ENCODE results near the gene DENND5A. TPM values are rescaled to one million over a fixed set of nuclear protein-coding genes. Genes with fewer than 3 reads are reported as not detected.

Gene DENND5A
- total RNA-seq, 1 experiment from 2014 or later, result 37.7 TPM

DNA sequence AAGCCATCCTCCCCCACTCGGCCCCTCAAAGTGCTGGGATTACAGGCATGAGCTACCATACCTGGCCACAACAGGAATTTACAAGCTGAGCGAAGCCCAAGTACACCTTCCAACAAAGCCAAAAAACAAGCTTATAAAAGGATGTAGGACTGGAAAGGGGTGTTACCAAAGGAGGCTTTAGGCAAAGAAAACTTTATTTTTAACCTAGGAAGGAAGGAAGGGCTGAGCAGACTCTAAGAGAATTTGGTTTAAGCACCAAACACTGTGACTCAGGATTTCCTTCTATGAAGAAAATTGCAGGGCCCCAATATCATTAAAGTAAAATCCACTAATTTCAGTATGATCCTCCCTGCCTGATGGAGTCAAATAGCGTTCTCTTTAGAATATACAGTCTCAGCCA lies 12.1 kb downstream of the DENND5A start:
- ATAC-seq, result no peak
- Histone ChIP-seq H3K9me3 (ENCODE audit: low read length) (no peaks in the 10 kb centered on the region), H3K36me3 (ENCODE audit: low read depth, low read length) (no peaks in the 10 kb centered on the region), H3K27me3 (ENCODE audit: low read length) (no peaks in the 10 kb centered on the region), H3F3A (ENCODE audit: low read length, unreplicated experiment) (no peaks in the 10 kb centered on the region), H3K4me1 (ENCODE audit: insufficient read depth, low read length) (peaks cover 5% of the 10 kb centered on the region; the same call in 1 of the 2 replicates), H2AFZ (ENCODE audit: low read length) (no peak overlapping the region), H3K79me2 (ENCODE audit: low read length) (peaks cover 44% of the 10 kb centered on the region), H3K9me2 (replicated peaks; ENCODE audit: low read length) (no peaks in the 10 kb centered on the region), H4K20me1 (ENCODE audit: low read length) (no peaks in the 10 kb centered on the region), H3K9ac (ENCODE audit: low read length) (no peak overlapping the region), H3K4me3 (ENCODE audit: low read length) (no peak overlapping the region), H3K27ac (ENCODE audit: low read length) (no peak overlapping the region), H3K4me2 (ENCODE audit: low read length) (no peak overlapping the region)
- ChIA-PET POLR2A (ENCODE audit: unreplicated experiment) (no interaction called here), CTCF (no interaction called here)
- TF ChIP-seq EZH2 (IDR thresholded peaks at IDR 0.05; ENCODE audit: low read length, unreplicated experiment) (no peak), CTCF (conservative IDR thresholded peaks at IDR 0.05; ENCODE audit: low read depth, low read length) (no peak), EZH2phosphoT487 (IDR thresholded peaks at IDR 0.05; ENCODE audit: borderline replicate concordance, low read length) (no peak)
- no TSS peak for BruUV-seq (replicated peaks)
- DNase-seq, result no peak
- intact Hi-C loops (cut with micrococcal nuclease), result no loop called here

DNA sequence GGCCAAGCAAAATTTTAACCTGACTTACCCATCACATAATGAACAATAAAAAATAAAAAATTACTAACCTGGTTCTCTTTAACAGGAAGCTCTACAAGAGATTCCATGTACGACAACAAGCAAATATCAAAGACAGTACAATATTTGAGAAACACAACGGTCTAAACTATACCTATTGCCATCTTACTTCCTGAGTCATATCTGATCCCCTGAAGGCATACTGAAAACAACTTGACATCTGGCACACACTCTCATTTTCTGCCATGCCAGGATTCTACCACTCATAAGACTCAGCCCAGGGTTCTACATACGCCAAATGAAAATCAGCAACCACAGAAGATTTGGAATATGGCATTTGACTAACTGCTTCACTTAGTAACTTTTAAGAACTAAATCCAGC lies 13.8 kb downstream of the DENND5A start:
- H4K20me1 ChIP-seq (ENCODE audit: low read length), result no peaks in the 10 kb centered on the region
- H3K27me3 ChIP-seq (ENCODE audit: low read length), result no peaks in the 10 kb centered on the region
- DNase-seq (peak; percentile 22), ATAC-seq (no peak)
- intact Hi-C loops (cut with micrococcal nuclease), result no loop called here
- H3K4me3 ChIP-seq (ENCODE audit: low read length), result no peak overlapping the region
- ChIA-PET POLR2A (ENCODE audit: unreplicated experiment) (no interaction called here), CTCF (interaction anchor here (0.7 kb wide), 1 partner anchor 81 kb away, joined by 5 read pairs; no protein-coding TSS in a partner anchor)
- H3K36me3 ChIP-seq (ENCODE audit: low read depth, low read length), result no peaks in the 10 kb centered on the region
- no peaks in the 10 kb centered on the region for H3K9me2 ChIP-seq (replicated peaks; ENCODE audit: low read length)
- H3F3A ChIP-seq (ENCODE audit: low read length, unreplicated experiment), result no peaks in the 10 kb centered on the region
- H3K27ac ChIP-seq (ENCODE audit: low read length), result no peak overlapping the region
- H3K9me3 ChIP-seq (ENCODE audit: low read length), result no peaks in the 10 kb centered on the region
- no peak overlapping the region for H3K9ac ChIP-seq (ENCODE audit: low read length)
- H3K79me2 ChIP-seq (ENCODE audit: low read length), result peaks cover 53% of the 10 kb centered on the region
- no peak overlapping the region for H3K4me2 ChIP-seq (ENCODE audit: low read length)
- peaks cover 5% of the 10 kb centered on the region; the same call in 1 of the 2 replicates for H3K4me1 ChIP-seq (ENCODE audit: insufficient read depth, low read length)
- no peak overlapping the region for H2AFZ ChIP-seq (ENCODE audit: low read length)
- no peak for TF ChIP-seq EZH2phosphoT487 (IDR thresholded peaks at IDR 0.05; ENCODE audit: borderline replicate concordance, low read length)
- TF ChIP-seq CTCF (conservative IDR thresholded peaks at IDR 0.05; ENCODE audit: low read depth, low read length), result no peak
- TF ChIP-seq EZH2 (IDR thresholded peaks at IDR 0.05; ENCODE audit: low read length, unreplicated experiment), result no peak
- BruUV-seq (replicated peaks), result no TSS peak

GRCh38 chr11:9250139-9250582 lies 15.0 kb downstream of the DENND5A start:
- Histone ChIP-seq H2AFZ (ENCODE audit: low read length) (no peak overlapping the region), H3F3A (ENCODE audit: low read length, unreplicated experiment) (no peaks in the 10 kb centered on the region), H3K4me3 (ENCODE audit: low read length) (no peak overlapping the region), H3K79me2 (ENCODE audit: low read length) (peaks cover 54% of the 10 kb centered on the region), H3K27me3 (ENCODE audit: low read length) (no peaks in the 10 kb centered on the region), H3K27ac (ENCODE audit: low read length) (no peak overlapping the region), H3K4me2 (ENCODE audit: low read length) (no peak overlapping the region), H3K4me1 (ENCODE audit: insufficient read depth, low read length) (peaks cover 5% of the 10 kb centered on the region; the same call in 1 of the 2 replicates), H3K9me2 (replicated peaks; ENCODE audit: low read length) (no peaks in the 10 kb centered on the region), H3K9me3 (ENCODE audit: low read length) (no peaks in the 10 kb centered on the region), H3K9ac (ENCODE audit: low read length) (no peak overlapping the region), H4K20me1 (ENCODE audit: low read length) (no peaks in the 10 kb centered on the region), H3K36me3 (ENCODE audit: low read depth, low read length) (no peaks in the 10 kb centered on the region)
- intact Hi-C loops (cut with micrococcal nuclease), result no loop called here
- BruUV-seq (replicated peaks), result no TSS peak
- TF ChIP-seq CTCF (conservative IDR thresholded peaks at IDR 0.05; ENCODE audit: low read depth, low read length) (no peak), EZH2phosphoT487 (IDR thresholded peaks at IDR 0.05; ENCODE audit: borderline replicate concordance, low read length) (no peak)
- ATAC-seq (no peak), DNase-seq (no peak)
- CTCF ChIA-PET, result no interaction called here
- POLR2A ChIA-PET (ENCODE audit: unreplicated experiment), result no interaction called here

Measured in PC-3 (cell line).